Left cardiac atrium (tissue), 4 donors: ENCODE results near the gene BDNF. TPM values are rescaled to one million over a fixed set of nuclear protein-coding genes. Genes with fewer than 3 reads are reported as not detected.
A peak's percentile ranks its signal among the peaks of the same experiment; 100 is the strongest.
"Not testable (repeated sequence)": the region's sequence is repeated elsewhere in the genome, so short reads cannot be mapped to it uniquely, and the experiment has no call there.

ENCODE experiments used
- ATAC-seq, 2 donors: fragments of 200-7000 bp; cut with Tn5 transposase; one replicate each; pipeline ENCODE4 v1.9.1; 2020; ENCODE audit warnings: mild to moderate bottlenecking in 2 of 2, moderate library complexity in 2 of 2
- DNase-seq: peaks from one replicate; pipeline ENCODE4 v3.0.0-alpha.2; 2020
- intact Hi-C, 2 donors: fragments of 100-400 bp; cut with DNase I; formaldehyde crosslinking; loops; one replicate each; pipeline versions ENCODE4 v1.14.1 to v1.15.1; 2022 to 2023
- long read RNA-seq: library from polyadenylated mRNA; unstranded; transcript quantifications from one replicate; pipeline ENCODE4 v2.0.0, GENCODE V29; 2021
- total RNA-seq, 2 donors: library from RNA; stranded (reverse); fragmentation: NEBNext Ultra II Directional; extraction: Animal tissue kit (Norgen Biotek cat#: 25700); gene quantifications; one replicate each; pipeline ENCODE4 v1.2.1, GENCODE V29; 2021
- donor health status: DM: no; HTN: yes; CAD: no.
- donor health status: DM: no; HTN: yes; CAD: no; lungs with severe emphysema.
- donor health status: DM: yes; HTN: yes; CAD: no.
- donor health status: Dilated cardiomyopathy.

Gene BDNF
- total RNA-seq: under 1 TPM; 0.08 to 0.09 TPM
- long read RNA-seq, partial matches to known transcripts: 0 of 1 reads
- long read RNA-seq, other reads (novel, unspliced or antisense): 1 of 1 reads

- no peak for DNase-seq
- intact Hi-C loops: loop anchor here in 1 of 2 donors (5.0 kb wide), 1 partner anchor 827 kb away; no protein-coding TSS in a partner anchor
- ATAC-seq: peak; percentile 51 to 53
Observed at GRCh38 chr11:27700351-27701301, at the start of gene BDNF. TSS of gene BDNF (minus strand) at chr11:27700455. CDS start at chr11:27658564, 41,891 bp downstream.

GRCh38 chr11:27740362-27741013 lies 40.2 kb upstream of the BDNF start:
- no peak for DNase-seq
- intact Hi-C loops: no loop called here
- no peak for ATAC-seq

GRCh38 chr11:27735281-27735680 lies 35.0 kb upstream of the BDNF start:
- intact Hi-C loops: no loop called here
- ATAC-seq: no peak
- no peak for DNase-seq

GRCh38 chr11:27731803-27732202 lies 31.5 kb upstream of the BDNF start:
- DNase-seq, intact Hi-C loops, ATAC-seq: not testable (repeated sequence)

- no peak for ATAC-seq
- no peak for DNase-seq
- intact Hi-C loops: no loop called here
Observed at GRCh38 chr11:27726981-27727380, 26.7 kb upstream of the BDNF start.

- intact Hi-C loops: no loop called here
- DNase-seq (no peak), ATAC-seq (no peak)
Observed at GRCh38 chr11:27723687-27724086, 23.4 kb upstream of the BDNF start.

GRCh38 chr11:27722953-27723344 lies 22.7 kb upstream of the BDNF start:
- intact Hi-C loops: no loop called here
- DNase-seq (no peak), ATAC-seq (no peak)

GRCh38 chr11:27722117-27722952 lies 22.1 kb upstream of the BDNF start:
- intact Hi-C loops: no loop called here
- no peak for DNase-seq
- peak in 1 of 2 donors; percentile 19 for ATAC-seq

- ATAC-seq: no peak
- intact Hi-C loops: no loop called here
Observed at GRCh38 chr11:27721264-27722116, 21.2 kb upstream of the BDNF start.

GRCh38 chr11:27720277-27720830 lies 20.1 kb upstream of the BDNF start:
- intact Hi-C loops: no loop called here
- ATAC-seq (no peak), DNase-seq (peak; percentile 25)

More at GRCh38 chr11:27721264-27722116, 21.2 kb upstream of the BDNF start:
- no peak for DNase-seq

GRCh38 chr11:27719546-27719925 lies 19.3 kb upstream of the BDNF start:
- intact Hi-C loops: no loop called here
- ATAC-seq (no peak), DNase-seq (no peak)

GRCh38 chr11:27718863-27719545 lies 18.7 kb upstream of the BDNF start:
- intact Hi-C loops: no loop called here
- ATAC-seq (peak; percentile 85 to 86), DNase-seq (peak; percentile 34)

GRCh38 chr11:27718346-27718862 lies 18.1 kb upstream of the BDNF start:
- DNase-seq: no peak

GRCh38 chr11:27717801-27718229 lies 17.6 kb upstream of the BDNF start:
- intact Hi-C loops: no loop called here
- ATAC-seq: no peak

More at GRCh38 chr11:27718346-27718862, 18.1 kb upstream of the BDNF start:
- intact Hi-C loops: no loop called here
- peak; percentile 58 to 83 for ATAC-seq

GRCh38 chr11:27717377-27717776 lies 17.1 kb upstream of the BDNF start:
- ATAC-seq: no peak
- intact Hi-C loops: no loop called here

More at GRCh38 chr11:27717801-27718229, 17.6 kb upstream of the BDNF start:
- DNase-seq: no peak

GRCh38 chr11:27716835-27717234 lies 16.6 kb upstream of the BDNF start:
- ATAC-seq (no peak), DNase-seq (no peak)
- intact Hi-C loops: no loop called here

More at GRCh38 chr11:27717377-27717776, 17.1 kb upstream of the BDNF start:
- DNase-seq: no peak

GRCh38 chr11:27716216-27716615 lies 16.0 kb upstream of the BDNF start:
- intact Hi-C loops: no loop called here
- no peak for DNase-seq
- ATAC-seq: no peak
